ENCODE measurements around the gene MAN1A1.
"Not testable (repeated sequence)": the region's sequence is repeated elsewhere in the genome, so short reads cannot be mapped to it uniquely, and the experiment has no call there.

The MAN1A1 gene

GRCh38 chr6:119190176-119190575, 159.4 kb downstream of the MAN1A1 start:
- no peak for DNase-seq

GRCh38 chr6:119189498-119189897, 160.1 kb downstream of the MAN1A1 start:
- no peak for DNase-seq

- no peak for DNase-seq
Observed at GRCh38 chr6:119187596-119187995, 162.0 kb downstream of the MAN1A1 start.

- no peak for DNase-seq
Observed at GRCh38 chr6:119186490-119186889, 163.1 kb downstream of the MAN1A1 start.

- DNase-seq = no peak
Observed at GRCh38 chr6:119184008-119184648, 165.4 kb downstream of the MAN1A1 start.

GRCh38 chr6:119183457-119183856, 166.1 kb downstream of the MAN1A1 start:
- DNase-seq = no peak

GRCh38 chr6:119182875-119183274, 166.7 kb downstream of the MAN1A1 start:
- DNase-seq = no peak

GRCh38 chr6:119182216-119182803, 167.3 kb downstream of the MAN1A1 start:
- no peak for DNase-seq

- no peak for DNase-seq
Observed at GRCh38 chr6:119181046-119181445, 168.5 kb downstream of the MAN1A1 start.

- DNase-seq = peak in 1 of 5 donors; percentile 7
Observed at GRCh38 chr6:119179842-119180241, 169.7 kb downstream of the MAN1A1 start.

- no peak for DNase-seq
Observed at GRCh38 chr6:119179062-119179461, 170.5 kb downstream of the MAN1A1 start.

GRCh38 chr6:119176445-119176844, 173.1 kb downstream of the MAN1A1 start:
- DNase-seq = no peak

- DNase-seq = no peak
Observed at GRCh38 chr6:119174879-119175817, 174.4 kb downstream of the MAN1A1 start.

- no peak for DNase-seq
Observed at GRCh38 chr6:119174085-119174445, 175.5 kb downstream of the MAN1A1 start.

- no peak for DNase-seq
Observed at GRCh38 chr6:119173249-119174084, 176.1 kb downstream of the MAN1A1 start.

GRCh38 chr6:119172824-119173223, 176.7 kb downstream of the MAN1A1 start:
- DNase-seq = no peak

GRCh38 chr6:119171864-119172588, 177.5 kb downstream of the MAN1A1 start:
- DNase-seq = no peak

- no peak for DNase-seq
Observed at GRCh38 chr6:119171088-119171841, 178.3 kb downstream of the MAN1A1 start.

- DNase-seq = no peak
Observed at GRCh38 chr6:119170447-119171087, 179.0 kb downstream of the MAN1A1 start.

GRCh38 chr6:119170103-119170446, 179.5 kb downstream of the MAN1A1 start:
- DNase-seq = no peak

- DNase-seq = not testable (repeated sequence)
Observed at GRCh38 chr6:119169355-119169754, 180.2 kb downstream of the MAN1A1 start.
